GM23338 (cell line): ENCODE data around the gene NUPR1. TPM values are rescaled to one million over a fixed set of nuclear protein-coding genes. Genes with fewer than 3 reads are reported as not detected.

Experiments used
- ATAC-seq: fragments of 200-7000 bp; cut with Tn5 transposase; 3 replicates; pipeline ENCODE4 v1.9.1; 2020
- DNase-seq: peaks from one replicate; pipeline ENCODE4 v3.0.0-alpha.2; 2015; ENCODE audit warnings: low spot score
- H2AFZ ChIP-seq: fragments of 200-600 bp; sonication (generic); 2 replicates; pipeline ENCODE4 v1.8.0; 2016; ENCODE audit warnings: antibody characterized with exemption, mild to moderate bottlenecking, moderate library complexity
- H3F3A ChIP-seq: fragments of 200-600 bp; sonication (generic); replicated peaks from 2 replicates; pipeline ENCODE4 v1.8.0; 2017; ENCODE audit warnings: antibody characterized with exemption, mixed run types, low read depth
- H3K27ac ChIP-seq: fragments of 200-600 bp; sonication (generic); 2 replicates; pipeline ENCODE4 v1.6.1; 2016; ENCODE audit warnings: low read depth
- H3K27me3 ChIP-seq: fragments of 200-600 bp; sonication (generic); 2 replicates; pipeline ENCODE4 v1.8.0; 2016; ENCODE audit warnings: mild to moderate bottlenecking, mixed run types, moderate library complexity; ENCODE audit not compliant: insufficient read depth
- H3K36me3 ChIP-seq: fragments of 200-600 bp; sonication (generic); 2 replicates; pipeline ENCODE4 v1.8.0; 2016; ENCODE audit warnings: mild to moderate bottlenecking; ENCODE audit not compliant: insufficient read depth
- H3K4me1 ChIP-seq: fragments of 200-600 bp; sonication (generic); 2 replicates; pipeline ENCODE4 v1.8.0; 2016; ENCODE audit warnings: mild to moderate bottlenecking, moderate library complexity; ENCODE audit not compliant: insufficient read depth
- H3K4me2 ChIP-seq: fragments of 200-600 bp; sonication (generic); 2 replicates; pipeline ENCODE4 v1.7.1; 2017; ENCODE audit warnings: mixed run types
- H3K4me3 ChIP-seq: fragments of 200-600 bp; sonication (generic); 2 replicates; pipeline ENCODE4 v1.6.1; 2016; ENCODE audit warnings: mixed run types
- H3K79me2 ChIP-seq: fragments of 200-600 bp; sonication (generic); replicated peaks from 2 replicates; pipeline ENCODE4 v1.8.0; 2017; ENCODE audit warnings: mild to moderate bottlenecking; ENCODE audit not compliant: insufficient read depth
- H3K9me2 ChIP-seq: fragments of 200-600 bp; sonication (generic); 2 replicates; pipeline ENCODE4 v1.8.0; 2017; ENCODE audit not compliant: insufficient read depth
- H4K20me1 ChIP-seq: fragments of 200-600 bp; sonication (generic); replicated peaks from 2 replicates; pipeline ENCODE4 v1.8.0; 2017; ENCODE audit warnings: mild to moderate bottlenecking; ENCODE audit not compliant: insufficient read depth
- H3K27ac Mint-ChIP-seq: 2 replicates; pipeline ENCODE4 v1.8.0; 2020; ENCODE audit warnings: inconsistent platforms, mild to moderate bottlenecking, moderate library complexity, mixed read lengths
- H3K27me3 Mint-ChIP-seq: 3 replicates; pipeline ENCODE4 v1.8.0; 2022; ENCODE audit warnings: low read depth, mild to moderate bottlenecking, moderate library complexity, mixed read lengths, inconsistent platforms; ENCODE audit not compliant: insufficient read depth, poor library complexity
- H3K36me3 Mint-ChIP-seq: 3 replicates; pipeline ENCODE4 v1.8.0; 2021; ENCODE audit warnings: low read depth, mild to moderate bottlenecking, inconsistent platforms, moderate library complexity, mixed read lengths
- H3K4me1 Mint-ChIP-seq: 3 replicates; pipeline ENCODE4 v1.8.0; 2020; ENCODE audit warnings: mild to moderate bottlenecking, inconsistent platforms, mixed read lengths
- H3K4me3 Mint-ChIP-seq: 3 replicates; pipeline ENCODE4 v1.8.0; 2021; ENCODE audit warnings: moderate library complexity, mild to moderate bottlenecking, inconsistent platforms, mixed read lengths
- H3K9me3 Mint-ChIP-seq: 3 replicates; pipeline ENCODE4 v1.8.0; 2020; ENCODE audit warnings: moderate library complexity, mild to moderate bottlenecking, inconsistent platforms, mixed read lengths
- CREB1 ChIP-seq: fragments of 250-450 bp; sonication (Bioruptor Pico); IDR thresholded peaks from 2 replicates; pipeline ENCODE4 v1.5.0; 2020; ENCODE audit warnings: low read depth, mild to moderate bottlenecking, moderate library complexity
- CTCF ChIP-seq, 2 experiments: fragments of 200-600 bp in 1 of 2; sonication (generic) in 1 of 2; conservative IDR thresholded peaks; 2 replicates each; pipeline versions ENCODE4 v1.5.1 to v1.6.1; 2016 to 2017; ENCODE audit warnings: antibody characterized with exemption in 2 of 2, low read depth in 2 of 2, mild to moderate bottlenecking in 2 of 2, moderate library complexity in 1 of 2
- ETS1 ChIP-seq: IDR thresholded peaks from 2 replicates; pipeline ENCODE4 v1.6.1; 2016; ENCODE audit warnings: antibody characterized with exemption
- EZH2 ChIP-seq: fragments of 200-600 bp; sonication (generic); IDR thresholded peaks from one replicate; pipeline ENCODE4 v1.8.0; 2017; ENCODE audit warnings: antibody characterized with exemption, mild to moderate bottlenecking, low read depth; ENCODE audit not compliant: unreplicated experiment
- EZH2phosphoT487 ChIP-seq: fragments of 200-600 bp; sonication (generic); IDR thresholded peaks from one replicate; pipeline ENCODE4 v1.8.1; 2018; ENCODE audit warnings: antibody characterized with exemption; ENCODE audit not compliant: unreplicated experiment
- JUNB ChIP-seq: IDR thresholded peaks from one replicate; pipeline ENCODE4 v1.6.1; 2016; ENCODE audit warnings: antibody characterized with exemption; ENCODE audit not compliant: unreplicated experiment
- NANOG ChIP-seq: IDR thresholded peaks from 2 replicates; pipeline ENCODE4 v1.6.1; 2016; ENCODE audit warnings: antibody characterized with exemption, borderline replicate concordance
- POLR2AphosphoS5 ChIP-seq: IDR thresholded peaks from 2 replicates; pipeline ENCODE4 v1.6.1; 2016; ENCODE audit warnings: antibody characterized with exemption, low read depth
- STAT1 ChIP-seq: IDR thresholded peaks from one replicate; pipeline ENCODE4 v1.6.1; 2016; ENCODE audit warnings: antibody characterized with exemption; ENCODE audit not compliant: unreplicated experiment
- ZNF114 ChIP-seq: fragments of 250-450 bp; sonication (Bioruptor Pico); IDR thresholded peaks from 2 replicates; pipeline ENCODE4 v1.5.0; 2020; ENCODE audit warnings: mild to moderate bottlenecking, moderate library complexity
- ZNF331 ChIP-seq: fragments of 250-450 bp; sonication (Bioruptor Pico); IDR thresholded peaks from 2 replicates; pipeline ENCODE4 v1.5.0; 2020; ENCODE audit warnings: low read depth, mild to moderate bottlenecking, moderate library complexity
- ZNF462 ChIP-seq: fragments of 250-450 bp; sonication (Bioruptor Pico); IDR thresholded peaks from 2 replicates; pipeline ENCODE4 v1.5.0; 2020; ENCODE audit warnings: mild to moderate bottlenecking, moderate library complexity
- polyA plus RNA-seq: library from polyadenylated mRNA; unstranded; fragments of >200 nt; fragmentation: Nextera tagmentation; extraction: Ambion mirVana; gene quantifications from 2 replicates; pipeline ENCODE4 v1.2.1, GENCODE V29; 2016
- total RNA-seq: library from RNA; depleted of rRNA; stranded (reverse); fragments of >200 nt; shearing (Covaris generic); gene quantifications from 2 replicates; pipeline ENCODE4 v1.2.3, GENCODE V29; 2014
- TF ChIP-seq, protein P1 (sequence below): IDR thresholded peaks from one replicate; pipeline ENCODE4 v1.6.1; 2018; ENCODE audit warnings: antibody characterized with exemption; ENCODE audit not compliant: unreplicated experiment

The NUPR1 gene
- total and polyA plus RNA-seq, 2 experiments from 2014 or later, result 0.03 to 0.48 TPM

GRCh38 chr16:28492511-28492910, 46.3 kb downstream of the NUPR1 start:
- Histone ChIP-seq H4K20me1 (no peaks in the 10 kb centered on the region), H2AFZ (no peak overlapping the region; the same call in 1 of the 2 replicates), H3F3A (no peaks in the 10 kb centered on the region), H3K79me2 (no peaks in the 10 kb centered on the region), H3K36me3 (no peaks in the 10 kb centered on the region), H3K4me3 (peak overlapping the region; percentile 65), H3K27me3 (no peaks in the 10 kb centered on the region), H3K4me2 (peak overlapping the region; percentile 89), H3K27ac (no peak overlapping the region), H3K4me1 (no peaks in the 10 kb centered on the region; the same call in 1 of the 2 replicates), H3K9me2 (no peaks in the 10 kb centered on the region)
- Mint-ChIP-seq H3K27me3 (peaks cover 12% of the 10 kb centered on the region), H3K27ac (peak overlapping the region; percentile 100; the same call in 1 of the 2 replicates), H3K4me3 (peak overlapping the region; percentile 98), H3K36me3 (peaks cover 3% of the 10 kb centered on the region; the same call in 1 of the 3 replicates), H3K4me1 (no peaks in the 10 kb centered on the region), H3K9me3 (no peaks in the 10 kb centered on the region)
- DNase-seq (no peak), ATAC-seq (no peak)
- TF ChIP-seq ZNF462 (CRISPR knock-in tag) (no peak), EZH2phosphoT487 (no peak), ETS1 (no peak), ZNF331 (CRISPR knock-in tag) (no peak), POLR2AphosphoS5 (no peak), EZH2 (no peak), JUNB (no peak), CREB1 (CRISPR knock-in tag) (no peak), CTCF (conservative IDR thresholded peaks at IDR 0.05; ENCODE audit: low read depth in 2 of 2) (no peak), ZNF114 (CRISPR knock-in tag) (no peak), NANOG (no peak), STAT1 (no peak)
- TF ChIP-seq, protein P1, sequence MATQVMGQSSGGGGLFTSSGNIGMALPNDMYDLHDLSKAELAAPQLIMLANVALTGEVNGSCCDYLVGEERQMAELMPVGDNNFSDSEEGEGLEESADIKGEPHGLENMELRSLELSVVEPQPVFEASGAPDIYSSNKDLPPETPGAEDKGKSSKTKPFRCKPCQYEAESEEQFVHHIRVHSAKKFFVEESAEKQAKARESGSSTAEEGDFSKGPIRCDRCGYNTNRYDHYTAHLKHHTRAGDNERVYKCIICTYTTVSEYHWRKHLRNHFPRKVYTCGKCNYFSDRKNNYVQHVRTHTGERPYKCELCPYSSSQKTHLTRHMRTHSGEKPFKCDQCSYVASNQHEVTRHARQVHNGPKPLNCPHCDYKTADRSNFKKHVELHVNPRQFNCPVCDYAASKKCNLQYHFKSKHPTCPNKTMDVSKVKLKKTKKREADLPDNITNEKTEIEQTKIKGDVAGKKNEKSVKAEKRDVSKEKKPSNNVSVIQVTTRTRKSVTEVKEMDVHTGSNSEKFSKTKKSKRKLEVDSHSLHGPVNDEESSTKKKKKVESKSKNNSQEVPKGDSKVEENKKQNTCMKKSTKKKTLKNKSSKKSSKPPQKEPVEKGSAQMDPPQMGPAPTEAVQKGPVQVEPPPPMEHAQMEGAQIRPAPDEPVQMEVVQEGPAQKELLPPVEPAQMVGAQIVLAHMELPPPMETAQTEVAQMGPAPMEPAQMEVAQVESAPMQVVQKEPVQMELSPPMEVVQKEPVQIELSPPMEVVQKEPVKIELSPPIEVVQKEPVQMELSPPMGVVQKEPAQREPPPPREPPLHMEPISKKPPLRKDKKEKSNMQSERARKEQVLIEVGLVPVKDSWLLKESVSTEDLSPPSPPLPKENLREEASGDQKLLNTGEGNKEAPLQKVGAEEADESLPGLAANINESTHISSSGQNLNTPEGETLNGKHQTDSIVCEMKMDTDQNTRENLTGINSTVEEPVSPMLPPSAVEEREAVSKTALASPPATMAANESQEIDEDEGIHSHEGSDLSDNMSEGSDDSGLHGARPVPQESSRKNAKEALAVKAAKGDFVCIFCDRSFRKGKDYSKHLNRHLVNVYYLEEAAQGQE, result no peak
